Suprapubic skin (tissue), 3 donors: ENCODE results near the gene PSMG1.

ENCODE experiments used
- EP300 ChIP-seq: sonication (generic); formaldehyde crosslinking; IDR thresholded peaks from one replicate; pipeline ENCODE4 v1.6.1; 2017; ENCODE audit warnings: antibody characterized with exemption
- POLR2A ChIP-seq, 2 donors: fragments of 450-650 bp; IDR thresholded peaks; one replicate each; pipeline ENCODE4 v1.6.1; 2017; ENCODE audit warnings: antibody characterized with exemption in 2 of 2, mild to moderate bottlenecking in 2 of 2, moderate library complexity in 2 of 2
- TF ChIP-seq, protein P1 (sequence below), 2 donors: fragments of 200-600 bp in 1 of 2; fragments of 450-650 bp in 1 of 2; sonication (generic) in 1 of 2; IDR thresholded peaks; one replicate each; pipeline ENCODE4 v1.5.1; 2016 to 2019; ENCODE audit warnings: antibody characterized with exemption in 2 of 2, mild to moderate bottlenecking in 1 of 2, moderate library complexity in 1 of 2

GRCh38 chr21:39127506-39127905 is 55.7 kb downstream of the PSMG1 start:
- TF ChIP-seq POLR2A (IDR thresholded peaks at IDR 0.05) = no peak
- TF ChIP-seq, protein P1, sequence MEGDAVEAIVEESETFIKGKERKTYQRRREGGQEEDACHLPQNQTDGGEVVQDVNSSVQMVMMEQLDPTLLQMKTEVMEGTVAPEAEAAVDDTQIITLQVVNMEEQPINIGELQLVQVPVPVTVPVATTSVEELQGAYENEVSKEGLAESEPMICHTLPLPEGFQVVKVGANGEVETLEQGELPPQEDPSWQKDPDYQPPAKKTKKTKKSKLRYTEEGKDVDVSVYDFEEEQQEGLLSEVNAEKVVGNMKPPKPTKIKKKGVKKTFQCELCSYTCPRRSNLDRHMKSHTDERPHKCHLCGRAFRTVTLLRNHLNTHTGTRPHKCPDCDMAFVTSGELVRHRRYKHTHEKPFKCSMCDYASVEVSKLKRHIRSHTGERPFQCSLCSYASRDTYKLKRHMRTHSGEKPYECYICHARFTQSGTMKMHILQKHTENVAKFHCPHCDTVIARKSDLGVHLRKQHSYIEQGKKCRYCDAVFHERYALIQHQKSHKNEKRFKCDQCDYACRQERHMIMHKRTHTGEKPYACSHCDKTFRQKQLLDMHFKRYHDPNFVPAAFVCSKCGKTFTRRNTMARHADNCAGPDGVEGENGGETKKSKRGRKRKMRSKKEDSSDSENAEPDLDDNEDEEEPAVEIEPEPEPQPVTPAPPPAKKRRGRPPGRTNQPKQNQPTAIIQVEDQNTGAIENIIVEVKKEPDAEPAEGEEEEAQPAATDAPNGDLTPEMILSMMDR (IDR thresholded peaks at IDR 0.05) = no peak
- no peak for TF ChIP-seq EP300
